Measurements from ENCODE around the gene IQSEC1.
"Not testable (repeated sequence)": the region's sequence is repeated elsewhere in the genome, so short reads cannot be mapped to it uniquely, and the experiment has no call there.

Gene IQSEC1

DNA sequence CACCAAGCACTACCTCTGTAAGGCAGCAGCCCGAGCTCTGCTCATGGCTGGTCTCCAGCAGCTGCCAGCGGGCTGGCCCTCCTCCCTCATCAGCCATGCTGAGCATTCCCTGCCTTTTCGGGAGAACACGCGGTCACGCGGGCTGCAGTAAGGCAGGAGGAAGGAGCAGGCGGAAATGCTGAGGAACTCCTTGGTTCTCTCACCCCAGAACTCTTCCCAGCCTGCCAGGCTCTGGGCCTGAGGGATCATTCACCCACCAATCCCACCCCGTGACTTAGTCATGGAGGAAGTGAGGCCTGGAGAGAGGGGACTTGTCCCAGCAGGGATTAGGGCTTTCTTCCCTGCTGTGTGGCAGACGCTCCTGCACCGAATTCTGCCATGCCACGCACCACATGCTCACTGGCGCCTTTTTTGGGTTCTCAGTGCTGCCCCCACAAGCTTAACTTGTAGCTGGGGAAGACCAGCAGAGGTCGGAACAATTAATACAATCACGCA, 189.0 kb downstream of the IQSEC1 start:
- no peak for DNase-seq

DNA sequence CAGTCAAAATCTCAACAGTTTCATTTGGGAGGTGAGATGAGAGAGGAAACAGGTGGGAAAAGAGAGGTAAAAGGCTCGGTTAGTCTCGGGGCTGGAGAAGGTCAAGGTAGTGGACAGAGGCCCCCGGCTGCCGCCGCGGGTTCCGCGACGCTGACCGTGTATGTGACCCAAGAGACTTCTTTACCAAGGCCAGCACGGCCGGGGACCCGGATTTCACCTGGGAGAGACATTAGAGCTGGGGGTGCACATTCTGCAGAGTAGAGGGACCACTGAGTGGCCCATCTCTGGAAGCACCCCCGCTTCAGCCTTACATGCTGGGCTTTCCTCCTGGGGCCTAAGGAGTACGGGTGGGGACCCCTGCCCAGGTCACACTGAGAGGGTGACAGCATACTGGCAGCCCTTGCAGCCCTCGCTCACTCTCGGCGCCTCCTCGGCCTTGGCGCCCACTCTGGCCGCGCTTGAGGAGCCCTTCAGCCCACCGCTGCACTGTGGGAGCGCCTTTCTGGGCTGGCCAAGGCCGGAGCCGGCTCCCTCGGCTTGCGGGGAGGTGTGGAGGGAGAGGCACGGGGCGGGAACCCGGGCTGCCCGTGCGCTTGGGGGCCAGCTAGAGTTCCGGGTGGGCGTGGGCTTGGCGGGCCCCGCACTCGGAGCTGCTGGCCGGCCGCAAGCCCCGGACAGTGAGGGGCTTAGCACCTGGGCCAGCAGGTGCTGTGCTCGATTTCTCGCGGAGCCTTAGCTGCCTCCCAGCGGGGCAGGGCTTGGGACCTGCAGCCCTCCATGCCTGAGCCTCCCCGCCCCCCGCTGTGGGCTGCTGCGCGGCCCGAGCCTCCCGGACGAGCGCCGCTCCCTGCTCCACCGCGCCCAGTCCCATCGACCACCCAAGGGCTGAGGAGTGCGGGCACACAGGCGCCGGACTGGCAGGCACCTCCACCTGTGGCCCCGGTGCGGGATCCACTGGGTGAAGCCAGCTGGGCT, 190.6 kb downstream of the IQSEC1 start:
- no peak for DNase-seq

DNA sequence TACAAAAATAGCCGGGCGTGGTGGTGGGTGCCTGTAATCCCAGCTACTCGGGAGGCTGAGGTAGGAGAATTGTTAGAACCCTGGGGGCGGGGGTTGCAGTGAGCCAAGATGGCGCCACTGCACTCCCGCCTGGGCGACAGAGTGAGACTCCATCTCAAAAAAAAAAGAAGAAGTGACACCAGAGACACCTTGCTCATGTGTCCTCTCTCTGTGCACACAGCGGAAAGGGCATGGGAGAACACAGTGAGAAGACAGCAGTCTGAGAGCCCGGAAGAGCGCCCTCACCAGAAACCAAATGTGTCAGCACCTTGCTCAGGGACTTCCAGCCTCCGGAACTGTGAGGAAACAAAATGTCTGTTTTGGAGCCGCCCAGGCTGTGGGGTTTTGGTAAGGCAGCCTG, 191.4 kb downstream of the IQSEC1 start:
- not testable (repeated sequence) for DNase-seq

DNA sequence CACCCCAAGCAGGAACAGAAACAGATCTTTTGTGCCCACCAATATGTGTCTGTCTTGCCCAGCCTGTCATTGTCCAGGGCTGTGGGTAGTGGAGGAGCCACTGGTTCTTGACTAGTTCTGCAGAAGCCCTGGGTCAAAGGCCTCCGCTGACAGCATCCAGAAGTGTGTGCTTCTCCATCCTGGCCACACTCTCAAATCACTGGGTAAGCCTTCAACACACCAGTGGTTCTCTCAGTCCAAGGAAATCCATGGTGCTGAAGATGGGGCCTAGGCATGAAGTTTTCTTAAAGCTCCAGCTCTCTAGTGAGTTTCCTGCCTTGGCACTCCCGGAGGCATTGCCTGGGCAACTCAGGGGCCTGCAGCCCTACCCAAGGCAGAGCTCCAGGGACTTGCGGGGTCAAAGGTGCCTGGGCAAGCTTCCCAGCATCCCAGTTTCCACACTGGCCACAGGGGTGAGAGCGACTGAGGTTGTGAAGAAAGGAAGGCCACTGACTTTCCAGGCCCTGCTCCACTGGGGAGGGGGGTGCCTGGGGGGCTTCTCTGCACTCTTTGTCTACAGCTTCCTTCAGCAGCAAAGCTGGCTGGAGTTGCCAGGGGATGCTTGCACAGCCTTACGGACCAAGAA, 193.9 kb downstream of the IQSEC1 start:
- DNase-seq, result no peak

DNA sequence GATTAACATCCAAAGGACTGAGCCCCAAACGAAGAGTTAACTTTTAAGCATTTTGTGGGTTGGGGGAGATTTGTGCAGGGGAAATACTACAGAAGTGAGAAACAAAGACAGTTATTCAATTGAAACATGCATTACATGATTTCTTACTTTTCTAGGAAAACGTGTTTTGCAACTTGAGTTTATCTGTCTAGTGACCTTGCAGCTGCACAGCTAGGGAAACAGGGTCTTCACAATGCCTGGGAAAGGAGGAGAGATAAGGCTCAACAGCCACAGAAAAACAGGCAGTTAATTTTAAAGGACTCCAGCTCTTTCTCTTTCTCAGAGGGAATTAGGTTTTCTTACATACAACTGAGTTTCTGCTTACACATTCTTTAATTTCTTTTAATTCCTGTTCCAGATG, 194.5 kb downstream of the IQSEC1 start:
- not testable (repeated sequence) for DNase-seq

DNA sequence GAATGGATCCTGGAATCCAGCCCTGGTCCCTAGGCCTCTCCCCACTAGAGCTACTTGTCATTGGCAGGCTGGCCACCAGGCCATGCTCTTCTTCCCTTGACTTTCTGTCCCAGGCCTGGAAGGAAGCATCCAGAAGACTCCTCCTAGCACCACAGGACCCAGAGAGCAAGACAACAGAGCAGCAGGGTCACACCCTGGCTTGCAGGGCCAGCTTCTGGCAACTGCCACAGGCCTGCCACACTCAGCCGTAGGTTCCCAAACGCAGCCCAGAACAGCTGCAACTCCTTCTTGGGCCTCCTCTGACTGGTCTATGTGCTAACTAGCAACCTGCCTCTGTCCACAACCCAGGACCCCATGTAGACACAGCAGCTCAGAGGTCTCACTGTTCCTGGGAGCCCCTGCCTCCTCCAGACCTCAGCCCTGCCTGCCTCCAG, 195.1 kb downstream of the IQSEC1 start:
- DNase-seq, result no peak

DNA sequence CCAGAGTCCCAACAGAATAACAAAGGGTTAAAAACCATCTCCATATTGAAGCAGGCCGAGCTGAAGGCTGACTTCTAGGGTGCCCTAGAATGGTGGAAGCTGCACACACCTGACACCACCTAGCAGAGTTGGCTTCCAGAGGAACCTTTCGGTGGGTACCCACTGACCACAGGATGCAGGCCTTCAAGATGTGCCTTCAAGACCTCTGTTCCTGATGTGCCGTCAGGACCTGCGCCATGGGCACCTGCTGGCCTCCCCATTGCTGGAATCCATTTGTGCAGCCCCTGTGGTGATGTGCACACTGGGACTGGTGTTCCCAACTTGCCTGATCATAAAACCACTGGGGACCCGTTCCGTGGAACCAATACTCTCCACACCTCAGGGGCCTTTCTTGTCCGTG, 196.2 kb downstream of the IQSEC1 start:
- DNase-seq, result no peak

DNA sequence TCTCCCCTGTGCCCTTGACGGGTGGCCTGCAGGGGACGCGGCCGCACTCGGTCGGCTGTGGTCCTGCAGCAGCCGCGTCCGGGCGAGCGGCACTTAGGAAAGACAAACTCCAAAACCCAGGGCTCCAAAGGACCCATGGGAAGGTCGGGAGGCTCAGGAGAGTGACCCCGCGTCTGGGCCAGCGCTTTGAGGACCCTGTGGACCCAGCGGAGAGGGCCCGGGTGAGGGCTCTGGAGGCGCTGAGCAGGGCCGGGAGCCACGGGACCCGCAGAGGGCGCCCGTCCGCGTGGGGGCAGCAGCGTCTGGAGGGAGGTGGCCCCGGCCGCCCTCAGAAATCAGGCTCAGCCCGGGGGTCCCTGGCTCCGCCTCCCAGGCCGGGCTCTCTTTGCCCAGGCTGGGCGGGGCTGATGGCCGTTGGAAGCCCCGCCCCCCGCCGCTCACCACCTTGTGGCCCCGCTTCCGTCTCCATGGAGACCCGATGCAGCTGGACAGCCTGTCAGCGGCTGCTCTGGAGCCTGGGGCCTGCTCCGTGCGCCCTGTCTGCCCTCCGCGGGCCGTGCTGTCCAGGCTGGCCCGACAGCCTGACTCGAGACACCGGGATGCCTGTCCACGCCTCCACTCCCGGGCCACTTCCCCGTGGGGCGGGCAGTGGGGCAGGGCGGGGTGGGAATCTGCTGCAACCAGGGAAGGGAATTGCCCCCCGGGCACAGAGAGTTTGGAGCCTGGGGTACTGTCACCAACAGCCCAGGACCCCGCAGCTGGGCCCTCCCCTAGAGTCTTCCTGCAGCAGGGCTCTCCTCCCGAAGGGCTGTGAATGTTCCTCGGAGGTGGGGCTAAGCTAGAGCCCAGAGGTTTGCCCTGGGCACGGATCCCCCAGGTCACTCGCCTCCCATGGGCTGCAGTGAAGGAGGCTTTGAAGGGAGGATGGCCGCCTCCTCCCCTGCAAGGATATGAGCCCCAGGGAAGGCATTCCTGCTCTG, 197.1 kb downstream of the IQSEC1 start:
- no peak for DNase-seq

DNA sequence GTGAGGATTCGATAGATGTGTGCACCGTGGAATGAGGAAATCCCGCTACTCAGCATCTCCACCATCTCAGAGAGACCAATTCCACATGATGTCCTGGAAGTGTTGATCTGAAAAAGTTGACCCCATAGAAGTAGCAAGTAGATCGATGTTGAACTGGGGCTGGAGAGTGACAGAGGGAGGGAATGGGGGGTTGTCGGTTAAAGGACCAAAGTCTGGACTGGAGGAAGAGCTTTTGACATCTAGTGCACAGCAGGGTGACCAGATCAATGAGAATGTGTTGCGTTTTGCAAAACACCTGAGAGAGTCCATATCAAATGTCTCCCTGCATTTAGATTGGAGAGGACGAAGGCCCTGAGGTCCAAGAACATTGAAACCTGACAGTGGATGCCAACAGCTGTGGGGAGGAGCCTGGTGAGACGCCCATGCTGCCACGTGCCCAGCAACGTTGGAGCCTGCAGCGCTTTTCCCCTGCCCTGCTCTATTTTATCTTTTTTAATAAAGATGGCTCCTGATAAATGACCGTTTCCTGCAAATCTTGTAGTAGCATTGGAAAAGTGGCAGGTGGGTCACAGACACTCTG, 201.7 kb downstream of the IQSEC1 start:
- DNase-seq, result no peak

DNA sequence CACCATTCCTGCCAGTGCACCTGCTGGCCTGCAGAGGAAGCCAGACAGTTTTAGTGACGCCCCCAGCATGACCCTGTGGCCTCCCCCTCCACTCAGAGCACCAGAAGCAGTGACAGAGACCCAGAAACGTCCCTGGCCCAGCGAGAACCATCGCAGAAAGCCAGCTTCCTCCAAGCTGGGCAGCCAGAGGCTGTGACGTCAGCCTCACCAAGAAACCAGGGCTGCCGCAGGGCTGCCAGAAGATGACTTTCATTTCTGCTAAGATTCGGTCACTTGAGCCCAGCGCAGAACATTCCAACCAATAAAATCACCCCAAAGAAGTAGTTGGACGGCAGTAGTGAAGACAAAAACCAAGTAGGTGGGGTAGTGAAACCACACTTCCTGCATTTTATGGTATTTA, 202.3 kb downstream of the IQSEC1 start:
- no peak for DNase-seq

DNA sequence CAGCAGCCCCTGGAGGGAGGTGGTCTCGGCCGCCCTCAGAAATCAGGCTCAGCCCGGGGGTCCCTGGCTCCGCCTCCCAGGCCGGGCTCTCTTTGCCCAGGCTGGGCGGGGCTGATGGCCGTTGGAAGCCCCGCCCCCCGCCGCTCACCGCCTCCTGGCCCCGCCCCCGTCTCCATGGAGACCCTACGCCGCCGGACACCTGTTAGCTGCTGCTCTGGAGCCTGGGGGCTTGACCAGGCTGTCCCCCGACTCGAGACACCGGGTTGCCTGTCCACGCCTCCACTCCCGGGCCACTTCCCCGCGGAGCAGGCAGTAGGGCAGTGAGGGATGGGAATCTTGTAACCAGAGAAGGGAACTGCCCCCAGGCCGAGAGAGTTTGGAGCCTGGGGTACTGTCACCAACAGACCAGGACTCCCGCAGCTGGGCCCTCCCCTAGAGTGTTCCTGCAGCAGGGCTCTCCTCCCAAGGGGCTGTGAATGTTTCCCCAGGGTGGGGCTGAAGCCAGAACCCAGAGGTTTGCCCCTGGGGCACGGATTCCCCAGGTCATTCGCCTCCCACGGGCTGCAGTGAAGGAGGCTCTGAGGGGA, 204.1 kb downstream of the IQSEC1 start:
- DNase-seq, result no peak

DNA sequence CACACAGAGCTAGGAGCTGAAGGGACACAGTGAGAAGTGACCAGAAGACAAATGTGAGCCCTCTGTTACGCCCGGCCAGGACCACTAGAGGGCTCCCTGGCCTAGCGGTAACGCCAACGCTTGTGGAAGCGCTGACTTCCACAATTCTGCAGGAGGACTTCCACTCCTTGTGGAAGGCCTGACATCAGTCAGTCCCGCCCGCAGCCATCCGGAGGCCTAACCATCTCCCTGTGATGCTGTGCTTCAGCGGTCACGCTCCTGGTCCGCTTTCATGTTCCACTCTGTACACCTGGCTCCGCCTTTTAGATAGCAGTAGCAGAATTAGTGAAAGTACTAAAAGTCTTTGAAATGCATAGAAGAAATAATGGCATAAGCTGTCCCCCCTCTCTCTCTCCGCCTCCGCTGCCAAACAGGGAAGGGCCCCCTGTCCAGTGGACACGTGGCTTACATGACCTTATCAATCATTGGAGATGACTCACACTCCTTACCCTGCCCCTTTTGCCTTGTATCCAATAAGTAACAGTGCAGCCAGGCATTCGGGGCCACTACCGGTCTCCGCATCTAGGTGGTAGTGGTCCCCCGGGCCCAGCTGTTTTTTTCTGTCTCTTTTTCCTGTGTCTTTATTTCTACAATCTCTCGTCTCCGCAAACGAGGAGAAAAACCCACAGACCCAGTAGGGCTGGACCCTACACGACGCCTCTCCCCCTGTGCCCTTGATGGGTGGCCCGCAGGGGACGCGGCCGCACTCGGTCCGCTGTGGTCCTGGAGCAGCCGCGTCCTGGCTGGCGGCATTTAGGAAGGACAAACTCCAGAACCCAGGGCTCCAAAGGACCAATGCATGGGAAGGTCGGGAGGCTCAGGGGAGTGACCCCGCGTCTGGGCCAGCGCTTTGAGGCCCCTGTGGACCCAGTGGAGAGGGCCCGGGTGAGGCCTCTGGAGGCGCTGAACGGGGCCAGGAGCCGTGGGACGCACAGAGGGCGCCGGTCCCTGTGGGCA, 204.9 kb downstream of the IQSEC1 start:
- peak; percentile 54 for DNase-seq

DNA sequence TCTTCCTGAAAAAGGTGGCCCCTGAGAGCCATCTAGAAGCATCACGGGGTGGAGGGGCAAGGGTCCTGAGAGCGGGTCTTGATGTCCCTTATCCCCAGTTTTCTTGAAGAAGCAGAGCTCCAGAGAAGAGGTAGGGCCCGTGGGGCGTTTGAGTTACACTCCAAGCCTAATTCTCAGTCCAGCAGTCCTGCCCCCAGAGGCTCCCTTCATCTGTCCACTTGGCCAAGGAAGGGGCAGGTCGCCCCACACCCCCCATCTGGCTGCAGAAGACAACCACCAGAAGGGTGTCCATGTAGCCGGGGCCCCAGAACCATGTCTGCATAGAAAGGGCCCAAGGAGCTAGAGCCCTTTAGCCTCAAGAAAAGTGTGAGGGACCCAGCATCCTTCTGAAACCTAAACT, 206.4 kb downstream of the IQSEC1 start:
- no peak for DNase-seq

DNA sequence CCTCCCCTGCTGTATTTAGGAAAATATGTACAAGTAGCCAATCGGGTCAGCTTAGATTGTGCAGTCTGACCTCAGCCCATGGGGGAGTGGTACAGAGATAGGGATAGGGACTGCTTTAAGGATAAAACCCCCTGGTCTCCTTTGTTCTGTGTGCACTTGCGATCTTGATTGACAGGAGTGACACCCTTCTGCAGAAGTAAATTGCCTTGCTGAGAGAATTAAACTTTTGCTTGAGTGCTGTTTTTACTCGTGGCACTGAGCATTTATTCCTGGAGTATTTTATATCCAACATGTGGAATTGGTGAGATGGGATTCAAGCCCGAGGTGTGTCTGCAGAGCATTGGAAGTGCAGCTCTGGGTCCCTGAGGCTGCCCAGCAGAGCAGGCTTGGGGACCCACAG, 208.0 kb downstream of the IQSEC1 start:
- DNase-seq, result no peak

DNA sequence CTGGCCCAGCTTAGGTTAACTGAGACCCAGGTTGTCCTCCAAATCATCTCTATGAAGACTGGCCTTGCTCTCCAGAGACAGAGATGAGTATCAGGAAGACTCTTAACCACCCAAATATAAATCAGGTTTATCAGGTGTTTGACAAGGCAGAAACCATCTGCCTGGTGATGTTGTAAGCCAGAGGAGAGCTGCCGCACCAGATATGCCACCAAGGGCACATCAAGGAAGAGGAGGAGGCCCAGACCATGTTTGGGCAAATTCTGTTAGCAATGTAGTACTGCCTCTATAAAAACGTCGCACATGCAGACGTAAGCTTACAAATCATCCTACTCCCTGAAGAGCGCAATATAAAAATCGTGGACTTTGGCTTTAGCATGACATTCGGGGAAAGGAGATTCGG, 210.8 kb downstream of the IQSEC1 start:
- DNase-seq, result no peak

DNA sequence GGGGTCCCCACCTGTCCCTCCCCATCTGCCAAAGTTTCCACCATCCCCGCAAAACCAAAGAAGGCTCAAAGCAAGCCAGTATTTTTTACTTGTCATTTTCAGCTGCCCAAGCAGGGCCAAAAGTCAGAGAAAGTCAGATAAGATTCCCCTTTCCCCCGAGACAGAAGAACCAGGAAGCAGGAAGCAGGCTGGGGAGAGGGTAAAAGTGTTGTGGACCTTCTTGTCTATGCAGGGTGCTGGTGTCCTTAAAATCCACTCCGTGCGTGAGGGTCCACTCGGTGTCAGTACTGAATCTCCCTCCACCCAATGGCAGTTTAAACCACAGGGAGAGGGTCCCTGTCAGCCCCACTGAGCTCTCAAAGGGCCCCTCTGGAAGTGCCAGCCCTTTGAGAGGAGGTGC, 211.6 kb downstream of the IQSEC1 start:
- DNase-seq, result no peak

DNA sequence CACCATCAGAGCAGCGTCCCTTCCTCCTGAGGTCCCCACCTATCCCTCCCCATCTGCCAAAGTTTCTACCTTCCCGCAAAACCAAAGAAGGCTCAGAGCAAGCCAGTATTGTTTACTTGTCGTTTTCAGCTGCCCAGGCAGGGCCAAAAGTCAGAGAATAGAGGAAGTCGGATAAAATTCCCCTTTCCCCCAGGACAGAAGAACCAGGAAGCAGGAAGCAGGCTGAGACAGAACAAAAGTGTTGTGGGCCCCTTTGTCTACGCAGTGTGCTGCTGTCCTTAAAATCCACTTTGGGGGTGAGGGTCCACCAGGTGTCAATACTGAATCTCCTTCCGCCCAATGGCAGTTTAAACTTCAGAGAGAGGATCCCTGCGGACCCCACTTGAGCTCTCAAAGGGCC, 213.4 kb downstream of the IQSEC1 start:
- no peak for DNase-seq

DNA sequence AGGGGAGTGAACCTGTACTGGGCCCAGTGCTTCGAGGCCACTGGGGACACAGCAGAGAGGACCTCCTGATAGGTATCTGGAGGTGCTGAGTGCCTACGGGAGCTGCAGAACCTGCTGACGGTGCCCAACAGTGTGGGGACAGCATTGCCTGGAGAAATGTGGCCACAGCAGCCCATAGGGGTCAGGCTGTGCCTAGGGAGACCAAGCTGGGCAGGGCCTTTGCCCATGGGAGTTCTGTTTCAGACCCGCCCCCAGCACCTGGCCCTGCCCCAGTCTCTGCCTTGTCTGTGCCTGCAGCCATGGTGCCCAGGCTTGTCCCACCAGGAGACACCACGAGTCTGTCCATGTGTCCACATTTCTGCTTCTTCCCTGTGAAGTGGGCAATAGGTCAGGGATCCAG, 216.6 kb downstream of the IQSEC1 start:
- DNase-seq, result no peak

DNA sequence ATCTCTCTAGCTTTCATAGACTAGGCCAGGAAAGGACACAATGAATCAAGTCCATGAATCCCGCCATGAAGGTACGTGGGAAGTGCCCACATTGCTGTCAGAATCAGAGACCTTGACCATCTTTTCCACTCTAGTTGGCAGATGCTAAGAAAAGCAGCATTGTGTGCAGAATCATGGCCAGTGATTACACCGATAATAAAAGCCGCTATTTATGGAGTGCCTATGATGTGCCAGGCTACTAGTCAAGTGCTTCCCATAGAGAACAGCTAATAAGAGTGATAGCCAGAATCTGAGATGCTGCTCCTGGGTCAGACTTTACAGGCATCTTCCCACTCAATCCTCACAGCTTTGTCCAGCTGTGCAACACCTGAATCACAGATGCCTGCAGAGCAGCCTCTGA, 218.7 kb downstream of the IQSEC1 start:
- no peak for DNase-seq

DNA sequence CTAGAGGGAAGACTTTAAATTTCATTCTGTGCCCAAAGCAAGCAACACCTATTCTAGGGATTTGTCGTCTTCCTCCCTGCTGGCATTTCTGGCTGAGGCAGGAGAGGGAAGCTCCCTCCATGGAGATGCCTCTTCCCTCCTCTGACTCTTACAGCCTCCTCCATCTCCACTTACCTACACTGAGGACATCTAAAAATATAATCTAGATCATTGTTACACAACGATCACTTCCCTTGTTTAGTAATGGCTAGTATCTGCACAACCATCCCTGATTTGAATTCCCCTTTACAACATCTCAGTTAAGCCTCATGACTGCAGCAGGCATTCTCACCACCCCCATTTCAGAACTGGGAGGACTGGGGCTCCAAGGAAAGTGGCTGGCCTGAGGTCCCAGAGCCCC, 219.4 kb downstream of the IQSEC1 start:
- not testable (repeated sequence) for DNase-seq

DNA sequence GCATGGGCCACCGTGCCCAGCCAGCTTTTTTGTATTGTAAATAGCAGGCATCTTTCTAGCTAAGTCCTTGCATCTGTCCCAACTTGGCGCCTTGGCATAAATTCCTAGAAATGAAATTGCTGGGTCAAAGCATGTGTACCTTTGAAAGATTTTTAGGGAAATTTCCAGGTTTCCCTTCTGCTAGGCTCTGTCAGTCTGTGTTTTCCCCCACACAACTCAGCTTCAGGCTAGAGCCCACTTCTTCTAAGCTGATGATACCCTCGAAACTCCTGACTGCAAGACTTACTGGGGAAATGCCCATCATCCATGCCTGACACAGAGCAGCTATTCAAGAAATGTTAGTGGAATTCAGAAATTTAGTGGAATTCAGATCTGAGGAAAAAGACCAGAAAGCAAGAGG, 221.0 kb downstream of the IQSEC1 start:
- no peak for DNase-seq
